ENCODE data around the gene VCAM1.
"Not testable (repeated sequence)": the region's sequence is repeated elsewhere in the genome, so short reads cannot be mapped to it uniquely, and the experiment has no call there.

Gene VCAM1

DNA sequence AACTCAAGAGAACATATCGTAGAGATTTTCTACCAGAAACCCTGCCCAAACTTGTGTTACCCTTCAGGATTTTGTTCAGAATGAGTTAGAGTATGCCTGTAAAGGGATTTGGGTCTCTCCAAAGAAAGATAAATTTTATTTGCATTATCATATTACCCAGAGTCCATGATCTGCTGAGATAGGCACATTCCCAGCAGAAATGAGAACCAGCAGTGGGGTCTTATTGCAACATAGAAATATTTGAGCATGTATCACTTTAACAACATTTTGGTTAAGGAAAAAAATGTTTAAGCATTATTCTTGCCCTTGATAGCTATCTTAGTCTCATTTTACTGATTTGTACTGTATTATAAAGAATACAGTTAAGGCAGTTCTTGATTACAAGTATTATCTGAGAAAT, 10.6 kb downstream of the VCAM1 start:
- DNase-seq, result no peak

- DNase-seq, result no peak
Measured at GRCh38 chr1:100731309-100731708, 11.8 kb downstream of the VCAM1 start.

GRCh38 chr1:100731758-100732157, 12.2 kb downstream of the VCAM1 start:
- DNase-seq, result no peak

- no peak for DNase-seq
Measured at GRCh38 chr1:100734676-100735075, 15.1 kb downstream of the VCAM1 start.

DNA sequence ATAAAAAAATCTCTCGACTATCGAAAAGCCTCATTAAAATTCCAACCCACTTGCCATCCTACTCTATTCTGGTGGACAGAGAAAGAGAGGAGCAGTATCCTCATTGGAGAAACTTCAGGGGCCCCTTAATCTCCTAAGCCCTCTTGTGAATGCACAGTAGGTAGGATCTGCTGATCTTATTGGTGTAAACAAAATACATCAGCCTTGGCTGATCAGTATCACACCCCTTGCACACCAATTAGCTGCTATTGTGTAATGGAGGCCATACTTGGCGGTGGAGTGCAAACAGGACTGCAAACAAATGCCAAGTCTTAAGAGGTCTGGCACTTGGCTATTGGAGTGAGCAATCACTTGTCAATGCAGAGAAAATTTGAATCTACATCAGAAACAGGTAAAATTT, 15.7 kb downstream of the VCAM1 start:
- DNase-seq, result no peak

DNA sequence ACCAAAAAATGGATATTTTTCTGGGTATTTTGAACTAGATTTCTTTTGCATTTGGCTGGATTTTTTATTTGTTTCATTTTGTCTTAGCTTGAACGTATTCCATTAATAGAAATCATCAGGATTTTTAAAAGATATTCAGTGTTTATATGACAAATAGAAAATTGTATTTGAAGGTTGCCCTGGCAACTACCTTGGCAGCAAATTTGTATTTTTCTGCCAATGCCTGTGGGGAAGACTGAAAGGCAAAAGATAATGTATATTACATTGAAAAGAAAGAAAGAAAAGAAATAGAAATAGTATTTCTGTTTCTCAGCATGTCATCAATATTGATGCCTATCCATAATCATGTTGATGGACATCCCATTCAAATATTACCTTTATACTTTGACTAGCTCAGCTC, 16.8 kb downstream of the VCAM1 start:
- DNase-seq, result no peak

DNA sequence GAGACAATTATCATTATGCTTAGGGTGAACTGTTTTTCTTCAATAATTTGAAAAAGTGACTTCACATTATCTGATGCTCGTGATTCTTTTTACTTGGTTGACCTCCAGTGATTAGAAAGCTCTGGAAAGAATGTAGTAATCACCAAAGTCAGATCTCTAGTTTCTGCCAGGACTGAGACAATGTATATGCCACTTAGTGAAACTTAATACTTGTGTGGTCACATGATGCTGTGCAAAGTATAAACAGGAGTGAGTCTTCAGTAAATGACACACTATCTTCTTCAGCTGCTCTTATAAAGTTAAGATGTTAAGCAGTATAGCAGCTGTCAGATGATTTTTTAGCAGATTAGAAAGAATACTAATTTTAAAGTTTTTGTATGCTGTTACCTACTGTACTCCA, 17.2 kb downstream of the VCAM1 start:
- DNase-seq, result no peak

DNA sequence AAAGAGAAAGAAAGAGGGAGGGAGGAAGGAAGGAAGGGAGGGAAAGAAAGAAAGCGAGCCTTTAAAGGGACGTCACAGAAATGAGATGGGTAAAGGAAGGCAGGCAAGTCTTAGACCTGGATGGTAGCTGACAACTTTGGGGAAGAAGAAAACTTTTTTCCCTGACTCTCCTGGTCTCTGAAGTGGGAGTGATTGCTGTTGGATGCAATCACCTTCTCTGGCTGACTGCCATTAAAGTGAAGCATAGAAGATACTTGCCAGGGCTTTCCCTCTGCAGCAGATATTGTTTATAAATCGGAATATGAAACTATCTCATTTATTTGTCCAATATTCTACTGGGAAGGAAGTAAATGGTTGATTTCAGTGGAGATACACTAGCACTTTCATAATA, 27.0 kb downstream of the VCAM1 start:
- no peak for DNase-seq

DNA sequence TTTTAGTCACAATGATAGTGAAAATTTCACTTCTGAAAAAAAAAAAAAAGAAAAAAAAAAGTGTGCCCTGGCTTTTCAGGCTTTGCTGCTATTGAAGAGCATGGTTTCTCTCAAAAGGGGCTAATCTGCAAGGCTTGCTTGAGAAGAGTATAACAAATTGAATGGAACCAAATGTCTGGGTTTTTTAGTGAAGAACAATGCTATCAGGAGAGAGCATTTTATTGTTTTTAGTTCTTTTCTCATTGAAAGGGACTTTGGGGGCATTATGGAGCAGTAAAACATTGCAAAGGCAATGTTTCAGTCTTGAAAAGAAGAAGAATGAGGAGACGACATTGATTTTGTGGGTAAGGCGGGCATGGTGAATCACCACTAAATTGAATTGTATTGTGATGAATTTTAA, 28.2 kb downstream of the VCAM1 start:
- DNase-seq, result no peak

DNA sequence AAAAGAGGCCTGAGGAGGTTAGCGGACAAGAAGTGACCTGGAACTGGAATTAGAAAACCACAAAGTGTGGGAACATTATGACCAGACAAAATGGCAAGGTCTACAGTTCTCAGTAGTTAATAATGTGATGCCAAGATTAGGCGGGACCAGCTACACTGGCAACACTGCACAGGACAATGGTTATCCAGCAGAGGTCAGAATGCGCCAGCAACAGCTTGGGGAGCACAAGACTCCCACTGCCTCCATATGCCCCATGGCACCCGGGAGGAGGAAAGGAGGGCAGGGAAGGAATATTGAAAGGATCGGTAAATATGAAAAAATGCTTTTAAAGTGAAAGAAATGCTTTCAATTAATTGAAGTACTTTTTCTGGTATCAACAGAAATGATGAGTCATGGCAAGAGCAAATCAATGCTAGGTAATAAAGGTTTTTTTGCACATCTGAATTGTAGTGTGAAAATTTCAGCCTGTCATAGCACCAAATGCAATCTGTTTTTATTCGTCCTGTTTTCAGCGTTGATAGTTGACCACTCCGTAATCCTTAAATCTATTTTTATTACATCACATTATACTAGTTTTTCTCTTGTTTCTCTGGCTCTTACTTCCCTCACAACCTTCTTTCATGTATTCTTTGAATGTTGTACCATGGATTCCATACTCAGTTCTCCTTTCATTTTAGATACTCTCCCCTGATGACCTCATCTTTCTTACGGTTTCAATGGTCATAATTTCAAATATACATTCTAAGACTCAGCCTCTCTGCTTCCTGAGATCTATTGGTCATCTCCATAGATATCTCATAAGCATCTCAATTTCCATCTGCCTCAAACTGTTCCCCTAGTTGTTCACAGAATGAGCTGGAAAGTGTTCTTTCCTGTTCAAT, 30.7 kb downstream of the VCAM1 start:
- no peak for DNase-seq

GRCh38 chr1:100752791-100753190, 33.2 kb downstream of the VCAM1 start:
- DNase-seq, result no peak

DNA sequence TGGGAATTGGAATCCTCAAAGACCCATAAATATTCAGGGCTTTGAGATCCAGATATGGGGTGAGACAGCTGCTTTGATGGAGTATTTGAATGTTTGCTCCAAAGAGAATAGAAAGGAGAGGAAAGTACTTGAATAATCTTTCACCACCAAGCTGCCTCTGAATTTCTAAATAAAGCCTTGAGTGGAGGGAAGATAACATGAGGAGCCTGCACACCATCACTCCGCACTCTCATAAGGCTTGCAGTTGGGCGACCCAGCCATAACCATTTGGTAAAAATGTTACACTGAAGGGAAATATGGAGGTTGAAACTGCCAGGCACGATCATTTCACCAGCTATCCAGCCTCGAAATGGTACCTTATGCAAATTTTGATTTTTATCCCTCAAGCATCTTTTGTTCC, 38.4 kb downstream of the VCAM1 start:
- DNase-seq, result no peak

GRCh38 chr1:100759188-100759587, 39.6 kb downstream of the VCAM1 start:
- no peak for DNase-seq

GRCh38 chr1:100760511-100760910, 41.0 kb downstream of the VCAM1 start:
- no peak for DNase-seq

- DNase-seq, result no peak
Measured at GRCh38 chr1:100762461-100762860, 42.9 kb downstream of the VCAM1 start.

DNA sequence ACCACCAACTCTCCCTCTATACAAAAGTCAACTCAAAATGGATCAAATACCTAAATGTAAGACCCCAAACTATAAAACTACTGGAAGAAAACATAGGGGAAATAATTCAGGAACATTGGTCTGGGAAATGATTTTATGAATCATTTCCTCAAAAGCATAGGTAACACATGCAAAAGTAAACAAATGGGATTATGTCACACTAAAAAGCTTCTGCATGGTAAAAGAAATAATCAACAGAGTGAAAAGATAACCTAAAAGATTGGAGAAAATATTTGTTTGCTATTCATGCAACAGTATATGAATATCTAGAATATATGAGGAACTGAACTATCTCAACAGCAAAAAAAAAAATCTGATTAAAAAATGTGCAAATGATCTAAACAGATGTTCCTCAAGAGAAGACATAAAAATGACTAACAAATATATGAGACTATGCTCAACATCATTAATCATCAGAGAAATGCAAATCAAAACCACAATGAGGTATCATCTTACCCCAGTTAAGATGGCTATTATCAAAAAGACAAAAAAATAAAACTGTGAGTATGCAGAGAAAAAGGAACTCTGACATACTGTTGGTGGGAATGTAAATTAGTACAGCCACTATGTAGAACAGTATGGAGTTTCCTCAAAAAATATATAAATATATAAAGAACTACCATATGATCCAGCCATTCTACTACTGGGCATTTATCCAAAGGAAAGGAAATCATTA, 47.8 kb downstream of the VCAM1 start:
- DNase-seq, result no peak

DNA sequence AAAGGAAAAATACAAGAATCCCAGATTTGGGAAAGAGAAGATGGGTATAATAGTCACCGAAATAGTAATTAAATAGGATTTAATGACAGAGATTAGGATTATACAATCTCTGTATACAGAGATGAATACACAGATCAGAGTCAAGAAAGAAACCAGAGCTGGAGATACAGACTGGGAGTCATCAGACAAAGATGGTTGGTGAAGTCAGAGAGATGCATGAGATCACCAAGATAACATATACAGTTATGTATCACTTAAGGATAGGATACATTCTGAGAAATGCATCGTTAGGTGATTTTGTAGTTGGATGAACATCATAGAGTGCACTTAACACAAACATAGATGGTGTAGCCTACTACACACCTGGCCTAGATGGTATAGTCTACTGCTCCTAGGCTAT, 49.8 kb downstream of the VCAM1 start:
- DNase-seq, result no peak

DNA sequence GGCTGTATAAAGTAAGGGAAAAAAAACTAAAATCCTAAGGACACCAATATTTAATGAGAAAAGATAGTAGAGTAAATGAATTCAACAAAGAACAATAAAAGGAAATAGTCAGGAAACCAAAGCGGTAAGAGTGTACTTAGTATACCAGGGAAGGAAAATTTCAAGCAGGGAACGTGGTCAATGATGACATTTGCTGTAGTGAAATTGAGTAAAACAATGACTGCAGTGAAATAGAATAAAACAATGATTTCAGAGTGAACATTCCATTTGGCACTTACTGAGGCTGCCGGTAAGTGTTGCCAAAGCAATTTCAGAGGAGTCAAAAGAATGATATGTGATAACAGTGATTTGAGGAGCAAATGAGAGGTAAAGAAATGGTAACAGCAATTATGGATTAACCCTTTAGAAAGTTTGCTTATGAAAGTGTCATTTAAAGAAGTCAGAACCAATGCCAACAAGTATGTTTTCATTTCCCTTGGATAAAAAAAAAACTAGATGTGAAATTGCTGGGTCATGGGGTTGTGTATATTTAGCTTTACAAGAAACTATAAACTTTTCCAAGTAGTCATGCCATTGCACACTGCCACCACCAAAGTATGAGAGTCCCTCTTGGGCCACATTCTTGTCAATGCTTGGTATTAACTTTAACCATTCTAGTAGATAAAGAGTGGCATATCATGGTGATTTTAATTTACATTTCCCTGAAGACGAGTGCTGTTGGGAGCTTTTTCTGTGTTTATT, 50.5 kb downstream of the VCAM1 start:
- DNase-seq, result no peak

GRCh38 chr1:100773444-100773843, 53.9 kb downstream of the VCAM1 start:
- no peak for DNase-seq

- DNase-seq, result no peak
Measured at GRCh38 chr1:100774370-100774769, 54.8 kb downstream of the VCAM1 start.

DNA sequence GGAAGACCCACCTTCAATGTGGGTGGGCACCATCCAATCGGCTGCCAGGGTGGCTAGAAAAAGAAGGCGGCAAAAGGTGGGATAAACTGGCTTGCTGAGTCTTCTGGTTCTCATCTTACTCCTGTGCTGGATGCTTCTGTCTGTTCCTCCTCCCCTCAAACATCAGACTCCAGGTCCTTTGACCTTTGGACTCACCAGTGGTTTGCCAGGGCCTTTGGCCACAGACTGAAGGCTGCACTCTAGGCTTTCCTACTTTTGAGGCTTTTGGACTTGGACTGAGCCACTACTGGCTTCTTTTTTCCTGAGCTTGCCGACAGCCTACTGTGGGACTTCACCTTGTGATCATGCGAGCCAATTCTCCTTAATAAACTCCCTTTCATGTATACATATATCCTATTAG, 55.9 kb downstream of the VCAM1 start:
- no peak for DNase-seq

DNA sequence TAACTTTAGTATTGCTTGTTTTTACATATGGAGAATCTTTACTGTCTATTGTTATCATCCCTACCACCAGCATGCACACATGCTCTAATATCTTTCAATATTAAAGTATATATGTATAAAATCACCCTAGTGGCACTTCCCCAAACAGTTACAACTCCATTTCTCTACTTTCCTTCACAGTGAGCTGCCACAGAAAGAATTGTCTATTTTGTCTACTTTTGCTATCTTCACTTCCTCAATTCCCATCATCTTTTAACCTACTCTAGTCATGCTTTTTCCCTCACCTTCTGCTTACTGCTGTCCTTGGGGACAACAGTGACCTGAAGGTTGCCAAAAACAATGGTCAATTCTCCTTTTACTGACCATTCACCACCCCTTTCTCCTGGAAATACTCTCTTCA, 59.2 kb downstream of the VCAM1 start:
- no peak for DNase-seq

- no peak for DNase-seq
Measured at GRCh38 chr1:100780814-100781213, 61.3 kb downstream of the VCAM1 start.

- not testable (repeated sequence) for DNase-seq
Measured at GRCh38 chr1:100781728-100782127, 62.2 kb downstream of the VCAM1 start.
